K562 treated with DMSO at 1 percent for 48 hours (cell line): ENCODE measurements around the gene NUCB2. TPM values are rescaled to one million over a fixed set of nuclear protein-coding genes. Genes with fewer than 3 reads are reported as not detected.

Experiments used
- total RNA-seq: library from RNA; unstranded; fragments of 300-600 nt; gene quantifications from 2 replicates; pipeline ENCODE4 v1.2.3, GENCODE V29; 2022; ENCODE audit warnings: low replicate concordance; ENCODE audit errors: extremely low read depth

NUCB2 gene
- not detected in 2 replicates for total RNA-seq

DNA sequence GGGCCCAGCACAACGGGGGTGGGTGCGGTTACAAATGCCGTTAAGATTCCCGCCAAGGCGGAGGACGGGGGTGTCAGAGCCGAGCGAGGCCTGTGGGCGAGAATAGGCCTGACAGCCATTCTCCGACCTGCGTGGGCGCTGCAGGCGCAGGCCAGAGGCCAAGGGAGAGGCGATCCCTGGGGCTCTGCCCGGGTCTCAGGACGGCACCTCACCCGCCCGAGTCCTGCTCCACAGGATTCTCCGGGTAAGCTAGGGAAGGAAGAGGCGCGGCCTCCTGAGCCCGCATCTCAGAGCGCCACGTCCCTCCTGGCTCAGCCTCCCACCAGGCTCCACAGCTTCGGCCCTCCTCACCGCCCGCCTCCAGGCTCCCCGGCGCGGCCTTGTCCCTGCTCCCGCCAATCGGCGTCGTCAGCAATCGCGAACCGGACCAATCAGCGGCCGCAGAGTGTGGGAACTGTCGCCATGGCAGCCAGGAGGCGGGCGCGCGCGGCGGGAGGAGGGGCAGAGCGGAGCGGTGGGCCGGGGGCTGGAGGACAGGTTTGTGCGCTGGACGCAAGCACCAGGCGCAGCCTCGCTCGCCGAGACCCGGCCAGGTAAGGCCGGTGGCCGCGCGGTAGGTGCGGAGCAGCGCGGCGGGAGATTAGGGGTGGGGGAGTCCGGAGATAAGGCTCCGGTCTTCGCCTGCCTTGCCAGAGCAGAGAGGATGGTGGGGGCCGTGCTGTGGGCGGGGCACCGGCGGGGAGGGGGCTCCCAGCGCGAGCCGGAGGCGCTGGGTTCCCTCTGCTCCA lies at the start of gene NUCB2:
NUCB2 (plus strand) TSS at position 504 of the 788 bp plus-strand sequence. CDS start 18,585 bp downstream, outside the sequence.

DNA sequence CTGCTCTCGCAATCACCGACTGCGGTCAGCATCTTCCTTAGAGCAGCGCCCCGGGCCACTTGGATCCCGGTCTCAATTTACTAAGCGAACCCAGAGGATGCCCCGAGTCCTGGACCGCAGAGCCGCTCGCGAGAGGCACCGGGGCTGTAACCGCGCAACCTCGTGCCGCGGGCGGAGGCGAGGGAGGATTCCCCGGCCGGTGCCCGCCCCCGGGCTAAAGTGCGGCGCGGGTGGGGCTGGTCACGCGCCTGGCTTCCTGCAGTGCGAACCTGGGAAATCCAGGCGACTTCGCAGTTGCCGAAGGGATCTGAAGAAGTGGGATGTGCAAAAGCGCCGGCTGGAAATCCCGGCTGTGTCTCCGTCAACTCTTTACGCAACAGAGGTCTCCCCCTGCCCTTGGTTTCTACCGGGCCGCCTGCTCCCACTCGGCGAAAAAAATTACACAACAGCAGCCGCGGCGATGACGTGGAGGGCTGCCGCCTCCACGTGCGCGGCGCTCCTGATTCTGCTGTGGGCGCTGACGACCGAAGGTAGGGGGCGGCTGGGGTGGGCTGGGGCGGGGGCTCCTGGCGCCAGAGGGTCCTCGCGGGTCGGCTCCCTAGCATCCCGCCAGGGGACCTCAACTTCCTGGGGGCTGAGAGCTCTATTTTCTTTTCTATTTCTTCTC lies 75.1 kb downstream of the NUCB2 start, which contains the start of gene NCR3LG1:
NCR3LG1 (plus strand) TSS at position 291 of the 667 bp plus-strand sequence; CDS start at position 461, 170 bp downstream.

Other genes starting within 250 kb of the NUCB2 start
- 2,936 and 3,601 TPM in 2 replicates for gene RPS13, start 199.1 kb upstream of the NUCB2 start, total RNA-seq
- gene PIK3C2A, start 68.8 kb upstream of the NUCB2 start, total RNA-seq, result not detected in 2 replicates
- gene NCR3LG1, start 75.1 kb downstream of the NUCB2 start, total RNA-seq, result not detected in 2 replicates
- not detected in 2 replicates for gene KCNJ11, start 111.9 kb downstream of the NUCB2 start, total RNA-seq
- gene ABCC8, start 200.1 kb downstream of the NUCB2 start, total RNA-seq, result not detected in 2 replicates